Measurements from ENCODE around the gene MPLKIP. TPM values are rescaled to one million over a fixed set of nuclear protein-coding genes. Genes with fewer than 3 reads are reported as not detected.
"Not testable (repeated sequence)": the region's sequence is repeated elsewhere in the genome, so short reads cannot be mapped to it uniquely, and the experiment has no call there.

The MPLKIP gene
- total RNA-seq, 2 donors from 2014 or later: 50.4 to 54.3 TPM

GRCh38 chr7:40147371-40148246, 13.2 kb upstream of the MPLKIP start:
- no peak overlapping the region for H3K27ac ChIP-seq
- no peaks in the 10 kb centered on the region for H3K4me1 ChIP-seq
- intact Hi-C loops (cut with DNase I): no loop called here
- no peak for DNase-seq
- no peak overlapping the region for H3K4me3 ChIP-seq
- no peak overlapping the region for H3K9ac ChIP-seq (ENCODE audit: low read depth in 2 of 2, low read length in 2 of 2)
- H3K27me3 ChIP-seq: no peaks in the 10 kb centered on the region
- TF ChIP-seq, protein P1, sequence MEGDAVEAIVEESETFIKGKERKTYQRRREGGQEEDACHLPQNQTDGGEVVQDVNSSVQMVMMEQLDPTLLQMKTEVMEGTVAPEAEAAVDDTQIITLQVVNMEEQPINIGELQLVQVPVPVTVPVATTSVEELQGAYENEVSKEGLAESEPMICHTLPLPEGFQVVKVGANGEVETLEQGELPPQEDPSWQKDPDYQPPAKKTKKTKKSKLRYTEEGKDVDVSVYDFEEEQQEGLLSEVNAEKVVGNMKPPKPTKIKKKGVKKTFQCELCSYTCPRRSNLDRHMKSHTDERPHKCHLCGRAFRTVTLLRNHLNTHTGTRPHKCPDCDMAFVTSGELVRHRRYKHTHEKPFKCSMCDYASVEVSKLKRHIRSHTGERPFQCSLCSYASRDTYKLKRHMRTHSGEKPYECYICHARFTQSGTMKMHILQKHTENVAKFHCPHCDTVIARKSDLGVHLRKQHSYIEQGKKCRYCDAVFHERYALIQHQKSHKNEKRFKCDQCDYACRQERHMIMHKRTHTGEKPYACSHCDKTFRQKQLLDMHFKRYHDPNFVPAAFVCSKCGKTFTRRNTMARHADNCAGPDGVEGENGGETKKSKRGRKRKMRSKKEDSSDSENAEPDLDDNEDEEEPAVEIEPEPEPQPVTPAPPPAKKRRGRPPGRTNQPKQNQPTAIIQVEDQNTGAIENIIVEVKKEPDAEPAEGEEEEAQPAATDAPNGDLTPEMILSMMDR (IDR thresholded peaks at IDR 0.05): no peak
- no peaks in the 10 kb centered on the region for H3K9me3 ChIP-seq
- no peaks in the 10 kb centered on the region for H3K36me3 ChIP-seq

- DNase-seq; intact Hi-C loops (cut with DNase I): not testable (repeated sequence)
These were observed 11.2 kb upstream of the MPLKIP start for GRCh38 chr7:40145596-40146130.

DNA sequence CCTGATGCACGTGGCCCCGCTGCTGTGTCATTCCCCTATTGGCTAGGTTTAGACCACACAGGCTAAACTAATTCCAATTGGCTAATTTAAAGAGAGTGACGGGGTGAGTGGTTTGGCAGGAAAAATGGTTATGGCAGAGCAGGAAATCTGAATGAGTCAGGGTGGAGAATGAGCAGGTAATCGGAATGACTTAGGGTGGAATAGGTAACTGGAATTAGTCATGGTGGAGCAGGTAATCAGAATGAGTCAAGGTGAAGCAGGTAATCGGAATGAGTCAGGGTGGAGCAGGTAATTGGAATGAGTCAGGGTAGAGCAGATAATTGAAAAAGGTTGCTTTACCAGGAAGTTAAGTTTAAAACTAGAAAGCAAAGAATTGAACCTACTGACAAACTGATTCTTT, 7.5 kb upstream of the MPLKIP start:
- H3K4me1 ChIP-seq; H3K36me3 ChIP-seq; H3K9ac ChIP-seq (ENCODE audit: low read depth in 2 of 2, low read length in 2 of 2); H3K27me3 ChIP-seq; H3K9me3 ChIP-seq; DNase-seq; intact Hi-C loops (cut with DNase I); H3K4me3 ChIP-seq: not testable (repeated sequence)
- peak overlapping the region; percentile 29 for H3K27ac ChIP-seq

More at GRCh38 chr7:40145596-40146130, 11.2 kb upstream of the MPLKIP start:
- not testable (repeated sequence) for H3K4me3 ChIP-seq; H3K4me1 ChIP-seq; H3K27me3 ChIP-seq; H3K9me3 ChIP-seq; H3K9ac ChIP-seq (ENCODE audit: low read depth in 2 of 2, low read length in 2 of 2); H3K36me3 ChIP-seq
- peak overlapping the region; percentile 55 for H3K27ac ChIP-seq

DNA sequence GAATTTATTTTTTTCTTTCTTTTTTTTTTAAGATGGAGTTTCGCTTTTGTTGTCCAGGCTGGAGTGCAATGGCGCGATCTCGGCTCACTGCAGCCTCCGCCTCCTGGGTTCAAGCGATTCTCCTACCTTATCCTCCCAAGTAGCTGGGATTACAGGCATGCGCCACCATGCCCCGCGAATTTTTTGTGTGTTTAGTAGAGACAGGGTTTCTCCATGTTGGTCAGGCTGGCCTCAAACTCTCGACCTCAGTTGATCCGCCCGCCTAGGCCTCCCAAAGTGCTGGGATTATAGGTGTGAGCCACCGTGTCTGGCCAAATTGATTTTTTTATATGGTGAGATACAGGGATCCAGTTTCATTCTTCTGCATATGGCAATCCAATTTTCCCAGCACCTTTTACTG, 5.5 kb upstream of the MPLKIP start:
- H3K4me3 ChIP-seq; H3K9me3 ChIP-seq; DNase-seq; intact Hi-C loops (cut with DNase I); H3K36me3 ChIP-seq; H3K27ac ChIP-seq; H3K4me1 ChIP-seq; H3K27me3 ChIP-seq; H3K9ac ChIP-seq (ENCODE audit: low read depth in 2 of 2, low read length in 2 of 2): not testable (repeated sequence)

- no peak for DNase-seq
- intact Hi-C loops (cut with DNase I): no loop called here
- no peaks in the 10 kb centered on the region for H3K36me3 ChIP-seq
- no peak overlapping the region for H3K27ac ChIP-seq
- TF ChIP-seq, protein P1 (IDR thresholded peaks at IDR 0.05): no peak
- no peaks in the 10 kb centered on the region for H3K27me3 ChIP-seq
- no peak overlapping the region for H3K9ac ChIP-seq (ENCODE audit: low read depth in 2 of 2, low read length in 2 of 2)
- H3K4me3 ChIP-seq: no peak overlapping the region
- H3K4me1 ChIP-seq: no peaks in the 10 kb centered on the region
- H3K9me3 ChIP-seq: no peaks in the 10 kb centered on the region
These were observed 4.6 kb upstream of the MPLKIP start for GRCh38 chr7:40138973-40139372.

GRCh38 chr7:40137563-40137962, 3.1 kb upstream of the MPLKIP start:
- DNase-seq: no peak
- Histone ChIP-seq H3K27ac (no peak overlapping the region), H3K9me3 (no peaks in the 10 kb centered on the region), H3K4me1 (no peaks in the 10 kb centered on the region), H3K36me3 (no peaks in the 10 kb centered on the region), H3K27me3 (no peaks in the 10 kb centered on the region), H3K9ac (ENCODE audit: low read depth in 2 of 2, low read length in 2 of 2) (no peak overlapping the region), H3K4me3 (no peak overlapping the region)
- TF ChIP-seq, protein P1 (IDR thresholded peaks at IDR 0.05): no peak
- intact Hi-C loops (cut with DNase I): no loop called here

DNA sequence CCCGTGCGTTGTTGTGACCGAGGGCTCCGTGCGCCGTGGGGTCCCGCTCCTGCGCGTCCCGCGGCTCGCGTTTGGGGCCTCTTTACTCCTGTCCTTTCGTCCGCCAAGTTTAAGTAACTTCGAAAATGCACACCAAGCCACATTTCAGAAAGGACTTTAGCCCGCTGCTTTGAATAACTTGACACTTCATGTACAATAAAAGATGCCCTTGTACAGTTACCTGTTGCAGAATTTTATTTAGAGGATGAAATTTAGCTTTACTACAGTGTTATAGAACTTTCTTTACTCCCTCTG, 842 bp upstream of the MPLKIP start:
- H3K27me3 ChIP-seq: no peaks in the 10 kb centered on the region
- H3K36me3 ChIP-seq: no peaks in the 10 kb centered on the region
- peak; percentile 31 for DNase-seq
- peak overlapping the region; percentile 89 for H3K27ac ChIP-seq
- peak overlapping the region; percentile 92 to 97 for H3K9ac ChIP-seq (ENCODE audit: low read depth in 2 of 2, low read length in 2 of 2)
- H3K9me3 ChIP-seq: no peaks in the 10 kb centered on the region
- no peaks in the 10 kb centered on the region for H3K4me1 ChIP-seq
- intact Hi-C loops (cut with DNase I): no loop called here
- H3K4me3 ChIP-seq: peak overlapping the region; percentile 93
- TF ChIP-seq, protein P1 (IDR thresholded peaks at IDR 0.05): no peak
